ENCODE data around the gene ASTL.

Gene ASTL

GRCh38 chr2:96111257-96111640, 27.1 kb downstream of the ASTL start:
- no peak for DNase-seq

DNA sequence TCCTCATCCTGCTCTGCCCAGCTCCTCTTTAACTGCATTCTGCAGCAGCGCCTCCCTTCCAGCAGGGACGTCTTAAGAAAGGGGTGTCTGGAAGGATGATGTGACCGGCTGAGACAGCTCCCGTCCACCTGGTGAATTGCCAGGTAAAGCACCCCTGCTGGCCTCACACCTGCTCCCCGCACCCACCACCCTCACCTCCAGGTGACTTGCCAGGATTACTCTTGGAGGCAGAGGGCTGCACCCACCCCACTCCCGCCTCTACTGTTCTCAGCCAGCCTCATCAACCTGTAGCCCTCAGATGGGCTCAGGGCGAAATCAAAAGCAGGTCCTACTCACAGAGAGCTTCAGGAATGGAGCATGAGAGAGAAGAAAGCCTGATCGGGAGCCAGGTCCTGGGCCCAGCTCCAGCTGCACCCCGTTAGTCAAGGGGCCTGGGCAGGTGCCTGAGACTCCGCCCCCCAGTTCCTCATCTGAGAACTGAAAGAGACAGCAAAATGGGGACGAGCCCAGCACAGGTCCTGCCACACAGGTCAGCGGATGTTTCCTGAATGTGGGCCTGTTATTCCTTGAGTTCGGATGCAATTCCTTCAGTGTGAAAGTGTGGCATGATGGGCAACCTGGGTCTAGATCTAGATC, 27.6 kb downstream of the ASTL start:
- DNase-seq = no peak

DNA sequence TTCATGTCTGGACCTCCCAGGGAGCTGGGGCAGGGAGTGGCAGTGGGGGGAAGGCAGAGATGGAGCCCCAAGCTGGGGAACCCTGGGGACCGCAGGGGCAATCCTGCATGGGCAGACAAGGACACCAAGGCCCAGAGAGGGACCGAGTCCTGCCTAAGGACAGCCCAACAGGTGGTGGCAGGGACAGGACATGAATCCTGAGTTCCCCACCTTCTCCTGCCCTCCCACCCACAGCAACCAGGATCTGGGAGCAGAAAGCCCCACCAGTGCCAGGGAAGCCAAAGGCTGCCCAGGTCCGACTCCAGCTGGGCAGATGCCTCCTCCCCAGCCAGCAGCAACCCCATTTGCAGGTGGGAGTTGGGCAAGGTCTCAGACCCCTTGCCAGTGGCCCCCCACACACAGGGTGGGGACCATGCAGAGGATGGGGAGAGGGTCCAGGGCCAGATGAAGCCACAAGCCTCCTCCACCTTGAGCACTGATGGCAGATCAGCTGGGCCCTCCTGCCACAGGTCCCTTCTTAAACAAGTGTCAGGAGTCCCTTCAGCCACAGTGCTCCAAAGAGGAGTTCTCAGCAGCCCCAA, 28.3 kb downstream of the ASTL start:
- no peak for DNase-seq

DNA sequence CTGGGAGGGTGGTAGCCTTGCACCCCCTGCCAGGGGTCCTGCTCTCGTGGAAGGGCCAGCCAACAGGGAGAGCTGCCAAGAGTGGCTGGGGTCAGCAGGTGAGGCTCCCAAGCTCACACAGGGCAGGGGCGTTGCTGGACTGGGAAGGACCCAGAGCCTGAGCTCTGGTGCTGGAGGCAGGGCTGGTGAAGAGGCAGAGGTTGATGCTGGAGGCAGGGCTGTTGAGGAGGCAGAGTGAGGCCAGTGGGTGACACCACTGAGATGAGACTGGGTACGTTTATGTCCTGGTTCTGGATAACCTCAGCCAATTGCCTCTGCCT, 29.0 kb downstream of the ASTL start:
- no peak for DNase-seq

DNA sequence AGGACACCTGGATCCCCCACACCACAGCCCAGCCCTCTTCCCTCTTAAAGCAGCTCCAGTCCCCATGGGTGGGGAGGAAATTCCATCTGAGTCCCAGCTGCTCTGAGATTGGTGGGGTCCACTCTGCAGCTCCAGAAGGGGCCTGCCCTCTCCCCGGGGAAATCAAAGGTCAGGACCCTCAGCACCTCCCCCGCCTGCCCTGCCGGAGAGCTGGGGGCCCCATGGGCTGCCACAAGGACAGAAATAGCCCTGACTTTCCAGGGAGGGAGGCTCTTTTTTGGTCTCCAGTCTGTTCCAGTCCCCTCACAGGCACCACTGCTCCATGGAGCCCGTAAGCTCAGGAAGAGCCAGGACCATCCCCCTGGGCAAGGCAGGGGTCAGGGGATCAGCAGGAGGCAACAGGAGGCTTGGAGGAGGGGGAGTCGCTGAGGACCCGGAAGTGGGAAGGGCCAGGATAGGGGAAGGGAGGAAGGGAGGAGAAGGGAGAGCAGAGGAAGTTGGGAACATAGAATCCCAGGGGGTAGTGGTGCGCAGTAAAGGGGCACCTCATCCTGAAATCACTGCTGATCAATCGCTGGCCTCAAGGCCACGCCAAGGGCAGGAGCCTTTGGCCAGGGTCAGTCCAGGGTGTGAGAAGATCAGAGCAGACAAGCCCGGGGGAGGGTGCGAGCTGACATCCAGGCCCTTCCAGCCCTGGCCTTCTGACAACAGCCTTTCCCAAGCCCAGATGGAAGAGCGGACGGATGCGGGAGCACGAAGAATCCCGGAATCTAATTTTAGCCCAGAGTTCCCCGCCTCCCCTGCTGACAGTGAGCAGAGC, 29.6 kb downstream of the ASTL start:
- DNase-seq = no peak

GRCh38 chr2:96108151-96108540, 30.2 kb downstream of the ASTL start:
- no peak for DNase-seq

- no peak for DNase-seq
These were observed 30.6 kb downstream of the ASTL start for GRCh38 chr2:96107708-96108065.

GRCh38 chr2:96106991-96107707, 31.2 kb downstream of the ASTL start:
- no peak for DNase-seq

- DNase-seq = no peak
These were observed 32.1 kb downstream of the ASTL start for GRCh38 chr2:96105994-96106715.

GRCh38 chr2:96105152-96105915, 33.0 kb downstream of the ASTL start:
- DNase-seq = no peak

DNA sequence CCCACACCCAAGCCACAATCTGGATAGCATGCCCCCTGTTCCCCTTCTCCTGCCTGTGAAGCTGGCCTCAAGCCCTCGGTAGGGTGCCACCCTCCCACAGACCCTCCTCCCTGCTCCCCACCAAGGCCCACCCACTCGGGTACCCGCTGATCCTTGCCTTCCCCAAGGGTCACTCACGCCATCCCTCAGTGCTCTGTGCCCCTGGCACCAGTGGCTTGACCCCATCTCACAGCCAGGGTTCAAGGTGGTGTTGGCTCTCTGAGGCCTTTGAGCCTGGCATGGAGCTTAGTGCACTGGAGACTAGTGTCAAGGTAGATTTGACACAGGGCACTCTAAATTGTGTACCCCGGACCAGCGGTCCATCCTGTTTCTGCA, 33.8 kb downstream of the ASTL start:
- no peak for DNase-seq

DNA sequence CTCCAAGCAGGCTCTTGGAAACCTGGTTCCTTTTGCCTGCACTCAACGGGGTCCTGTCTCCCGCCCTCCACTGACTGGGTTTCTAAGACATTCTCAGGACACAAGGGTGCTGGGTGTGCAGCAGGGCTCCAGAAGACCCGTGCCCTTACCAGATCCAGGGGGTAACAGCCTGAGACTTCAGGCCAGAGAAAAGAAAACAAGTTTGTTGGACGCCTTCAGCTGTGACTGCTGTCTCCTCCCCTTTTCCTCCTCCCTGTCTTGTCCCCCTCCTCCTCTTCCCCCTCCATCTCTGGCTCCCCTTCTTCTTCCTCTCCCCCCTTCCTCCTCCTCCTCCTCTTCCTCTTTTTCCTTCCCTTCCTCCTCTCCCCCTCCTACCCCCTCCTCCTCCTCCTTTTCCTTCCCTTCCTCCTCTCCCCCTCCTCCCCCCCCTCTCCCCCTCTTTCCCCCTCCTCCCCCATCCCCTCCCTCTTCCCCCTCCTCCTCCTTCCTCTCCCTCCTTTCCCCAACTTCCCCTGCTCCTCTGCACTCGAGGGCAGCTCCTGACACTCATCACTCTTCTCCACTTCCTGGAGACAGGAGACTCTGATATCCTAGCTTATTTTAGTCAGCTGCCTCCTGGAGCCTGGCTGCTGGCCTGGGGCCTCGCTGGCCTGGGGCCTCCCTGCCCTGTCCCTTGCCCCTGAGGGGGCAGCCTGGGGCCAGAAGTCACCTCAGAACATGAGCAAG, 34.4 kb downstream of the ASTL start:
- DNase-seq = no peak

DNA sequence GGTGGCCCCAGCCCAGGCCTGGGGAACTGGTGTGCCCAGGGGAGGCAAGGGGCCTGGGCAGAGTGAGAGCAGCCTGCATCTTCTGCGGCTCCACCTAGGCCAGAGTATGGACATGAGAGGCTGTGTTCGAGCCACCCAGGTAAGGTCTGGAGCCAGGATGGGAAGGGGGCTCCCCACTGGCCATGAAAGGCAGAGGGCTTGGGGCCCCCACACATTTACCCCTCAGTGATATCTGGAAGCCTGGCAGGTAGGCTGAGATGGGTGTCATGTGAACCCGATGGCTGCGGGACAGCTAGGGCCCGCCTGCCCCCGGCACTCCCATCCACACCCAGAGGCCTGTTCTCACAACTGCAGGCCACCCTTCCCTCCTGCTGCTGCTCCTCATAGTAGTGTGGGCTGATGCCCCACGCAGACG, 35.1 kb downstream of the ASTL start:
- no peak for DNase-seq

DNA sequence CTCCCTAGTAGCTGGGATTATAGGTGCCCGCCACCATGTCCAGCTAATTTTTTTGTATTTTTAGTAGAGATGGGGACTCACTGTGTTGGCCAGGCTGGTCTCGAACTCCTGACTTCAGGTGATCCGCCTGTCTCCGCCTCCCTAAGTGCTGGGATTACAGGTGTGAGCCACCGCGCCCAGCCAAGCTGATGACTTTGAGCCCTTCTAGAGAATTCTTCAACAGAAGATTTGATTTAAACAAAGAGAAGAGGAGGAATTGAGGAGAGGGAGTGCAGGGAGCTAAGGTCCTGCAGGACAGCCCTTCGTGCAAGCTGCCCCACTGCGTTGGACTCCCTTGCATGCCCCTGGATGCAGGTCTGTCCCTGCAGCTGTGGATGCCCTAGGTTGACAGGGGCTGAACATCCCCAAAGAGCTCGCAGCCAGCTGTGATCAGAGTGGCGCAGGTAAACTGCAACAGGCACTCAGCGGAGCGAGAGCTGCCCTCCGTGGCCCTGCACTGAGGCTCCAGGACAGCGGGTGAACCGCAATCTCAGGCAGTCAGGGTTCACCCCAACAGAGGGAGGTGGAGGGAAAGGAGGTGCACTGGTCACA, 35.6 kb downstream of the ASTL start:
- DNase-seq = no peak

- DNase-seq = no peak
These were observed 37.4 kb downstream of the ASTL start for GRCh38 chr2:96100893-96101304.

- no peak for DNase-seq
These were observed 38.2 kb downstream of the ASTL start for GRCh38 chr2:96099861-96100798.

DNA sequence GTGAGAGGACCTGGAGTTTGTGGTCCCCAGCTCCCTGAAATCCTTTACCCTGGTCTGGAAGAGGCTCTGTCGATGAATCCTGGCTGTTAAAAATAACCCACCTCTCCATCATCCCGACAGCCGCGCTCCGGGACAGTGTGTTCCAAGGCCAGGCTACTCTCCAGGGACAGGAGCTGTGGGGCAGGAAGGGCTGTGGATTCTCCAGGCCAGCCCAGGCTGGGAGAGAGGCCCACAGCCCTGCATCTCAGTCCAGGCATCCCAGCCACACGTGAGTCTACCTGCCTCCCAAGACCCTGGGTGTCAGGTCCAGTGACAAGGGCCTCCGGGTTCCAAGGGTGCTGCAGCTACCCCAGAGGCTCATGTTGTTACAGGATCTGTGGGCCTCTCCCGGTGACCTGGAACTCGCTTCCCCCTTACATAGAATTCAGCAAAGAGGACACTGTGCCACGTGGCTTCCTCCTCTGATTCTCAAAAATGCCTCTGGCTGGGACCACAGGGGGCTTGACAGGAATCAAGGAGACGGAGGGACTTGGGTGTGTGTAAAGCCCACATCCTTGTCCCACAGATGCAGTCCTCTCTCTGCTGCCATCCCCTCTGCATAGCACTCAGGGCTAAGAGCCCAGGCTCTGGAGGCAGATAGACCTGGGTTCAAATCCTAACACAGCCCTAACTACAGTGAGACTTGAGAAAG, 39.3 kb downstream of the ASTL start:
- DNase-seq = no peak

GRCh38 chr2:96097951-96098823, 40.1 kb downstream of the ASTL start:
- no peak for DNase-seq

GRCh38 chr2:96097441-96097840, 40.9 kb downstream of the ASTL start:
- DNase-seq = no peak

Data from activated gamma-delta T cell treated with Interleukin-2 at 50 U/mL for 16 hours (primary cell).